Measurements from ENCODE around the gene HOXA7.

Gene HOXA7

GRCh38 chr7:27116031-27116961 lies 40.2 kb downstream of the HOXA7 start:
- DNase-seq, result no peak

GRCh38 chr7:27115221-27116026 lies 41.1 kb downstream of the HOXA7 start:
- no peak for DNase-seq

- DNase-seq, result no peak
Observed at GRCh38 chr7:27114881-27115220, 41.6 kb downstream of the HOXA7 start.

GRCh38 chr7:27113991-27114769 lies 42.3 kb downstream of the HOXA7 start:
- no peak for DNase-seq

- DNase-seq, result no peak
Observed at GRCh38 chr7:27112955-27113949, 43.2 kb downstream of the HOXA7 start.

- DNase-seq, result no peak
Observed at GRCh38 chr7:27112361-27112760, 44.1 kb downstream of the HOXA7 start.

- DNase-seq, result no peak
Observed at GRCh38 chr7:27111751-27112277, 44.7 kb downstream of the HOXA7 start.

- no peak for DNase-seq
Observed at GRCh38 chr7:27111042-27111750, 45.3 kb downstream of the HOXA7 start.

GRCh38 chr7:27110186-27111031 lies 46.1 kb downstream of the HOXA7 start:
- DNase-seq, result no peak

- DNase-seq, result no peak
Observed at GRCh38 chr7:27109466-27110185, 46.8 kb downstream of the HOXA7 start.

GRCh38 chr7:27108390-27109127 lies 47.9 kb downstream of the HOXA7 start:
- DNase-seq, result no peak

GRCh38 chr7:27107391-27108381 lies 48.8 kb downstream of the HOXA7 start:
- no peak for DNase-seq

- no peak for DNase-seq
Observed at GRCh38 chr7:27106901-27107240, 49.6 kb downstream of the HOXA7 start.

- DNase-seq, result no peak
Observed at GRCh38 chr7:27106181-27106900, 50.1 kb downstream of the HOXA7 start.

GRCh38 chr7:27105301-27106031 lies 51.0 kb downstream of the HOXA7 start:
- no peak for DNase-seq
